ENCODE results near the gene PPP6R3.

The PPP6R3 gene

DNA sequence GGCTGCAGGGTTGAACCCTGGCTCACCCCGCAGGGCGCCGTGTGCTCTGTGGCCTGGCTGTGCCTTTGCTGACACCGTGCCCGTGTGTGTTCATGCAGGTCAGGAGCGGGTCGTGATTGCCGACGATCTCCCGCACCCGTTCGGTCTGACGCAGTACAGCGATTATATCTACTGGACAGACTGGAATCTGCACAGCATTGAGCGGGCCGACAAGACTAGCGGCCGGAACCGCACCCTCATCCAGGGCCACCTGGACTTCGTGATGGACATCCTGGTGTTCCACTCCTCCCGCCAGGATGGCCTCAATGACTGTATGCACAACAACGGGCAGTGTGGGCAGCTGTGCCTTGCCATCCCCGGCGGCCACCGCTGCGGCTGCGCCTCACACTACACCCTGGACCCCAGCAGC is 47.0 kb upstream of the PPP6R3 start:
- no peak overlapping the region for H4K91ac ChIP-seq (ENCODE audit: low read depth, low read length)
- peaks cover 49 to 53% of the 10 kb centered on the region in 2 experiments for H3K36me3 ChIP-seq (ENCODE audit: control insufficient read depth in 1 of 2, insufficient read depth in 2 of 2, low read length in 2 of 2)
- no peak for DNase-seq
- no peak overlapping the region for H3K4ac ChIP-seq (ENCODE audit: low read depth, low read length)
- no peak overlapping the region for H2AFZ ChIP-seq (ENCODE audit: insufficient read depth, low read length, poor library complexity)
- no peak overlapping the region for H4K12ac ChIP-seq (ENCODE audit: low read depth, low read length)
- H3K79me1 ChIP-seq (ENCODE audit: low read length), result no peaks in the 10 kb centered on the region
- no peak overlapping the region for H3K4me2 ChIP-seq (ENCODE audit: low read length)
- H3K4me1 ChIP-seq (ENCODE audit: control insufficient read depth in 1 of 2, insufficient read depth in 2 of 2, low read length in 2 of 2), result no peaks in the 10 kb centered on the region
- no peak overlapping the region for H2BK12ac ChIP-seq (ENCODE audit: low read length)
- H2BK120ac ChIP-seq (ENCODE audit: insufficient read depth, low read length, poor library complexity), result no peak overlapping the region
- H3K14ac ChIP-seq (ENCODE audit: low read length), result no peak overlapping the region
- H3K27me3 ChIP-seq (ENCODE audit: insufficient read depth, low read length), result no peaks in the 10 kb centered on the region
- H3K9me3 ChIP-seq (ENCODE audit: insufficient read depth, low read depth, low read length), result peaks cover 5% of the 10 kb centered on the region
- H4K8ac ChIP-seq (ENCODE audit: low read depth, low read length), result no peak overlapping the region
- H3K23ac ChIP-seq (ENCODE audit: low read length), result no peak overlapping the region
- H3K9ac ChIP-seq (ENCODE audit: low read length), result no peak overlapping the region
- no peak overlapping the region for H2BK5ac ChIP-seq (ENCODE audit: low read depth, low read length, poor library complexity)
- no CpG with 5 or more reads among the region's 27 CpGs for WGBS (ENCODE audit: extremely low coverage, insufficient coverage, insufficient read length)
- H3K79me2 ChIP-seq (ENCODE audit: control insufficient read depth, insufficient read depth, low read length, poor library complexity), result no peaks in the 10 kb centered on the region
- no peak overlapping the region for H2AK5ac ChIP-seq (ENCODE audit: low read length)
- no peak overlapping the region for H3K18ac ChIP-seq (ENCODE audit: low read length)
- no peak overlapping the region for H3K27ac ChIP-seq (ENCODE audit: low read depth, low read length)
- H3K4me3 ChIP-seq (ENCODE audit: low read depth, low read length), result no peak overlapping the region

DNA sequence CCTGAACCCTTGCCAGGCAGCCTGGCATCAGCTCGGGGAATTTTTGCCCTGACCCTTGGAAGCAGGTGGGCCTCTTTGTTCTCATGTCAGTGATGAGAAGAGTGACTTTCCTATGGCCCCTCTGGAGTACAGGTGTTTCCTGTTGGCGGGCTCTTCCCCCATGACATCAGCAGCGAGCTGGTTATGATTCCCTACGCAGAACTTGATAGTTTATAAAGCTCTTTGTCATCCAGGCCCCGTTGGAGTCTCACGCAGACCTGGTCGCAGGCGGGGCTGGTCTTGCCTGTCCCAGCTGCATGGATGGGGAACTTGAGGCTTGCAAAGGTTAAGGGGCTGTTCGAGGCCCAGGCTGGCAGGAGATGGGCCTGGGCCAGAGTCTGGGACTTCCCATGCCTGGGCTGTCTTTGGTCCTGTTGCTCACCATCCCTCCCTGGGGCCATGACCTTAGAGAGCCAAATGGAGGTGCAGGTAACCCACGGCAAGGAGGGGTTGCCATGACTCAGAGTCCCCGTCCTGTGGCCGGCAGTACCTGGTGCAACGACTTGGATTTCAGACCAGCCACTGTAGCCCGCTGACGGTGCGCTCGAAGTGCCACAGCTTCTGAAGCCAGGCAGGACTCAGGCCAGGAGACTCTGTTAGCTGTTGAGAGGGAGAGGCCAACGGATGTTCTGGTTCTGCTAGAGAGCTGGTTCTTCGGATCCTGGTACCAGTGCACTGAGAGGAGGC is 45.9 kb upstream of the PPP6R3 start:
- Histone ChIP-seq H3K4me2 (ENCODE audit: low read length) (no peak overlapping the region), H3K4me3 (ENCODE audit: low read depth, low read length) (no peak overlapping the region), H3K79me1 (ENCODE audit: low read length) (no peaks in the 10 kb centered on the region), H2BK12ac (ENCODE audit: low read length) (no peak overlapping the region), H3K27ac (ENCODE audit: low read depth, low read length) (no peak overlapping the region), H3K23ac (ENCODE audit: low read length) (no peak overlapping the region), H2AK5ac (ENCODE audit: low read length) (no peak overlapping the region), H3K79me2 (ENCODE audit: control insufficient read depth, insufficient read depth, low read length, poor library complexity) (no peaks in the 10 kb centered on the region), H4K8ac (ENCODE audit: low read depth, low read length) (no peak overlapping the region), H3K9ac (ENCODE audit: low read length) (no peak overlapping the region), H3K4ac (ENCODE audit: low read depth, low read length) (no peak overlapping the region), H2BK5ac (ENCODE audit: low read depth, low read length, poor library complexity) (no peak overlapping the region), H4K12ac (ENCODE audit: low read depth, low read length) (no peak overlapping the region), H3K9me3 (ENCODE audit: insufficient read depth, low read depth, low read length) (peaks cover 5% of the 10 kb centered on the region), H3K18ac (ENCODE audit: low read length) (no peak overlapping the region), H3K14ac (ENCODE audit: low read length) (no peak overlapping the region), H2BK120ac (ENCODE audit: insufficient read depth, low read length, poor library complexity) (no peak overlapping the region), H2AFZ (ENCODE audit: insufficient read depth, low read length, poor library complexity) (no peak overlapping the region), H3K4me1 (ENCODE audit: control insufficient read depth in 1 of 2, insufficient read depth in 2 of 2, low read length in 2 of 2) (no peaks in the 10 kb centered on the region), H4K91ac (ENCODE audit: low read depth, low read length) (no peak overlapping the region), H3K36me3 (ENCODE audit: control insufficient read depth in 1 of 2, insufficient read depth in 2 of 2, low read length in 2 of 2) (peaks cover 49 to 54% of the 10 kb centered on the region in 2 experiments), H3K27me3 (ENCODE audit: insufficient read depth, low read length) (no peaks in the 10 kb centered on the region)
- WGBS (ENCODE audit: extremely low coverage, insufficient coverage, insufficient read length), result no CpG with 5 or more reads among the region's 19 CpGs
- no peak for DNase-seq

DNA sequence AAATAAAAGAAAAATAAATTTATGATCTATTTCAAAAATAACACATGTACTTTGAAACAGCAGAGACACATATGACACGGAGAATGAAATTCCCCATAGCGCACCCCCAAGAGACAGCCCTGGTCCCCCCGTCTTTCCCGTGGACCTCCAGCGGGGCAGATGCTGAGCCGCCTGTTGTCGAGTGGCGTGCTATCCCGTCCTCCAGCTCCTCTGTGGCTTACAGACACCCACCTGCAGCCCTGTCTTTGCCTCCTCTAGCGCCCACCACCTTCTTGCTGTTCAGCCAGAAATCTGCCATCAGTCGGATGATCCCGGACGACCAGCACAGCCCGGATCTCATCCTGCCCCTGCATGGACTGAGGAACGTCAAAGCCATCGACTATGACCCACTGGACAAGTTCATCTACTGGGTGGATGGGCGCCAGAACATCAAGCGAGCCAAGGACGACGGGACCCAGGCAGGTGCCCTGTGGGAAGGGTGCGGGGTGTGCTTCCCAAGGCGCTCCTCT is 44.4 kb upstream of the PPP6R3 start:
- Histone ChIP-seq H3K18ac (ENCODE audit: low read length) (no peak overlapping the region), H3K14ac (ENCODE audit: low read length) (no peak overlapping the region), H3K23ac (ENCODE audit: low read length) (no peak overlapping the region), H3K27ac (ENCODE audit: low read depth, low read length) (no peak overlapping the region), H3K79me1 (ENCODE audit: low read length) (no peaks in the 10 kb centered on the region), H3K79me2 (ENCODE audit: control insufficient read depth, insufficient read depth, low read length, poor library complexity) (no peaks in the 10 kb centered on the region), H4K12ac (ENCODE audit: low read depth, low read length) (no peak overlapping the region), H4K91ac (ENCODE audit: low read depth, low read length) (no peak overlapping the region), H2BK5ac (ENCODE audit: low read depth, low read length, poor library complexity) (no peak overlapping the region), H3K36me3 (ENCODE audit: control insufficient read depth in 1 of 2, insufficient read depth in 2 of 2, low read length in 2 of 2) (peaks cover 42 to 45% of the 10 kb centered on the region in 2 experiments), H3K27me3 (ENCODE audit: insufficient read depth, low read length) (no peaks in the 10 kb centered on the region), H3K9me3 (ENCODE audit: insufficient read depth, low read depth, low read length) (peaks cover 5% of the 10 kb centered on the region), H4K8ac (ENCODE audit: low read depth, low read length) (no peak overlapping the region), H2BK120ac (ENCODE audit: insufficient read depth, low read length, poor library complexity) (no peak overlapping the region), H2BK12ac (ENCODE audit: low read length) (no peak overlapping the region), H3K4ac (ENCODE audit: low read depth, low read length) (no peak overlapping the region), H2AK5ac (ENCODE audit: low read length) (no peak overlapping the region), H3K4me2 (ENCODE audit: low read length) (no peak overlapping the region), H3K4me3 (ENCODE audit: low read depth, low read length) (no peak overlapping the region), H2AFZ (ENCODE audit: insufficient read depth, low read length, poor library complexity) (no peak overlapping the region), H3K9ac (ENCODE audit: low read length) (no peak overlapping the region), H3K4me1 (ENCODE audit: control insufficient read depth in 1 of 2, insufficient read depth in 2 of 2, low read length in 2 of 2) (no peaks in the 10 kb centered on the region)
- WGBS (ENCODE audit: extremely low coverage, insufficient coverage, insufficient read length), result no CpG with 5 or more reads among the region's 22 CpGs
- DNase-seq, result no peak

DNA sequence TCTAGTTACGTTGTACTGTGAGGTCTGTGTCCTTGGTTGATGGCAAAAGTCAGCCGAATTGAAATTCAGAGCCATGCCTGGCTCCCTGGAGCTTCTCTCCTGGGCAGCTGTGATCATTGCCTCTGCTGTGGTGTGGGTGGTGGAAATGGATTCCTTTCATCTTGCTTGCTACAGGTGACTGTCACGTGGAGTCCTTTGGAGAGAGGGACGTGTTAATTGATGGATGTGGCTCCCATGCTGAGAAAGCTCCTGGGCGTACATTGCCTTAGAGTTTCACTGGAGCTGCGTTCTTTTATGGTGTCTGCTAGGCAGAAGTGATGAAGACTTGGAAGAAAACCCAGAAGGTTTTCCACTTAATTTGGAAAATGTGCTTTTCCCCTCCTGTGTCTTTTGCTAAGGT is 41.9 kb upstream of the PPP6R3 start:
- H3K36me3 ChIP-seq (ENCODE audit: control insufficient read depth in 1 of 2, insufficient read depth in 2 of 2, low read length in 2 of 2), result peaks cover 23 to 28% of the 10 kb centered on the region in 2 experiments
- H3K79me2 ChIP-seq (ENCODE audit: control insufficient read depth, insufficient read depth, low read length, poor library complexity), result no peaks in the 10 kb centered on the region
- H3K9me3 ChIP-seq (ENCODE audit: insufficient read depth, low read depth, low read length), result no peaks in the 10 kb centered on the region
- no peak overlapping the region for H3K9ac ChIP-seq (ENCODE audit: low read length)
- no CpG with 5 or more reads among the region's 6 CpGs for WGBS (ENCODE audit: extremely low coverage, insufficient coverage, insufficient read length)
- H4K12ac ChIP-seq (ENCODE audit: low read depth, low read length), result no peak overlapping the region
- no peak overlapping the region for H3K18ac ChIP-seq (ENCODE audit: low read length)
- no peak overlapping the region for H3K27ac ChIP-seq (ENCODE audit: low read depth, low read length)
- no peak overlapping the region for H3K4me2 ChIP-seq (ENCODE audit: low read length)
- no peak overlapping the region for H3K23ac ChIP-seq (ENCODE audit: low read length)
- H3K4me3 ChIP-seq (ENCODE audit: low read depth, low read length), result no peak overlapping the region
- DNase-seq, result no peak
- no peak overlapping the region for H2BK120ac ChIP-seq (ENCODE audit: insufficient read depth, low read length, poor library complexity)
- H3K79me1 ChIP-seq (ENCODE audit: low read length), result no peaks in the 10 kb centered on the region
- H3K14ac ChIP-seq (ENCODE audit: low read length), result no peak overlapping the region
- H2BK12ac ChIP-seq (ENCODE audit: low read length), result no peak overlapping the region
- H3K27me3 ChIP-seq (ENCODE audit: insufficient read depth, low read length), result no peaks in the 10 kb centered on the region
- no peaks in the 10 kb centered on the region for H3K4me1 ChIP-seq (ENCODE audit: control insufficient read depth in 1 of 2, insufficient read depth in 2 of 2, low read length in 2 of 2)
- no peak overlapping the region for H4K91ac ChIP-seq (ENCODE audit: low read depth, low read length)
- H2AFZ ChIP-seq (ENCODE audit: insufficient read depth, low read length, poor library complexity), result no peak overlapping the region
- H4K8ac ChIP-seq (ENCODE audit: low read depth, low read length), result no peak overlapping the region
- no peak overlapping the region for H2AK5ac ChIP-seq (ENCODE audit: low read length)
- H3K4ac ChIP-seq (ENCODE audit: low read depth, low read length), result no peak overlapping the region
- H2BK5ac ChIP-seq (ENCODE audit: low read depth, low read length, poor library complexity), result no peak overlapping the region

Data from trophoblast cell (in vitro differentiated cells and primary cell).